Stimulated activated CD4-positive, alpha-beta T cell treated with anti-CD3 and anti-CD28 coated beads, Interleukin-4, amount 100 ng/mL, for 1 hour (primary cell): Measurements from ENCODE around the gene MED15.
"Not testable (repeated sequence)": the region's sequence is repeated elsewhere in the genome, so short reads cannot be mapped to it uniquely, and the experiment has no call there.

Experiments
- DNase-seq: peaks from one replicate; pipeline ENCODE4 v3.0.0-alpha.2; 2020

MED15 gene, protein sequence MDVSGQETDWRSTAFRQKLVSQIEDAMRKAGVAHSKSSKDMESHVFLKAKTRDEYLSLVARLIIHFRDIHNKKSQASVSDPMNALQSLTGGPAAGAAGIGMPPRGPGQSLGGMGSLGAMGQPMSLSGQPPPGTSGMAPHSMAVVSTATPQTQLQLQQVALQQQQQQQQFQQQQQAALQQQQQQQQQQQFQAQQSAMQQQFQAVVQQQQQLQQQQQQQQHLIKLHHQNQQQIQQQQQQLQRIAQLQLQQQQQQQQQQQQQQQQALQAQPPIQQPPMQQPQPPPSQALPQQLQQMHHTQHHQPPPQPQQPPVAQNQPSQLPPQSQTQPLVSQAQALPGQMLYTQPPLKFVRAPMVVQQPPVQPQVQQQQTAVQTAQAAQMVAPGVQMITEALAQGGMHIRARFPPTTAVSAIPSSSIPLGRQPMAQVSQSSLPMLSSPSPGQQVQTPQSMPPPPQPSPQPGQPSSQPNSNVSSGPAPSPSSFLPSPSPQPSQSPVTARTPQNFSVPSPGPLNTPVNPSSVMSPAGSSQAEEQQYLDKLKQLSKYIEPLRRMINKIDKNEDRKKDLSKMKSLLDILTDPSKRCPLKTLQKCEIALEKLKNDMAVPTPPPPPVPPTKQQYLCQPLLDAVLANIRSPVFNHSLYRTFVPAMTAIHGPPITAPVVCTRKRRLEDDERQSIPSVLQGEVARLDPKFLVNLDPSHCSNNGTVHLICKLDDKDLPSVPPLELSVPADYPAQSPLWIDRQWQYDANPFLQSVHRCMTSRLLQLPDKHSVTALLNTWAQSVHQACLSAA

DNA sequence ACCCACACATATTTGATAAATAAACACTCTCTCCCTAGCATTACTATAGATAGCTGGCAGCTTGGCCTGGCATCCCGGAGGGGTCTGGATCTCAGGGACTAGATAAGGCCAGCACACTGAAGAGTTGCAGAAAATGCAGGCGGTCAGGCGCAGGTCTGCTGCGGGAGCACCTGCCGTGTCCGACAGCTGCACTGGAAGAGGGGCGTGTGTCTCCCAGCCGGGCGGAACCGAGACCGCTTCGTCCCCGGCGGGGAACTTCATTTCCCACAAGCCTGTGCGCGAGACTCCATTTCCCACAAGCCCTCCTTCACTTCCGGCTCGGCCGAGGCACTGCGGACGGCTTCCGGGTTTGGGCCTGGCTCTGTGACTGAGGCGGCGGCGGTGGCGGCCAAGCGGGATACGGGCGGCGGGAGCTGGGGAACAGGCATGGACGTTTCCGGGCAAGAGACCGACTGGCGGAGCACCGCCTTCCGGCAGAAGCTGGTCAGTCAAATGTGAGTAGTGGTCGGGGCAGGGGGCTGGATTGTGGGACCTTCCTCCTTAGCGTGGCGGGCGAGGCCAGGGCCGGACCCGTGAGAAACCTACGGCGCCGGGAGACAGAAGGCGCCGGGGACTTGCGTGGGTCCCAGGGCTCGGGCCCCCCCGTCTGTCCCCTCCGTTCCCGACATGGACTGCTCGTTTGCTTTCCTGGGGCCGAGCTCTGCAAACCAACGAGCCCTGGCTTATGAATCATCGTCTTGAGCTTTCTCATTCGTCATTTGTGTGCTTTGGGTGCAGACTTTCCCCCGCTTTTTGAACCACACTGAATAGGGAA lies at the start of gene MED15:
Gene MED15, plus strand, starts transcription at position 358 of the 814 bp plus-strand sequence. Its CDS starts 69 bp downstream, at position 427.
- DNase-seq = peak; percentile 87

DNA sequence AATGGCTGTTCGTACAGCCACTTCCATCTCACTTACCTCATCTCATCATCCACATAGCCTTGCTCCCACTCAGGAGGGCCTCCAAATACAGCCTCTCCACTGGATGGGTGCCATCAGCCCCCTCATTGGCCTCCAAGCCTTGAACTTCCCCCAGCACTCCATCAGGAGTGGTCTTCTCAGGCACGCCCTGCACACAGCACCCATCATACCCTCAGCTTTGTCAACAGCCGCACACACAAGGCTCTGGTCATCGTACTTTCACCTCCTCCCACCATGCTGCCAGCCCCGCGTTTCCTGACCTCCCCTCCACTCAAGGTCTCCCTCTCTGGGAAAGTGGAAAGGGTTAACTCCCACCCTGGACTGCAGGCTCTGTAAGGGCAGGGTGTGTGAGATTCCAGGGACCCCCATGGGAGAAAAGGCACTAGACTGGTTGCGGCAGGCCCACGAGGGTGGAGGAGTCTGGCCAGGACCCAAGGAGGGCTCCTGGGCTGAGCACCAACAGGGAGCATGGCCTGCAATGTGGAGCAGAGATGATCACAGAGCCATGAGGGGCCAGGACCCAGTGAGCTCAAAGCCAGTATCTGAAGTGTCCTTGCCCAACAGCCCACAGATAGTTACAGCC lies 48.8 kb upstream of the MED15 start:
- DNase-seq = no peak

DNA sequence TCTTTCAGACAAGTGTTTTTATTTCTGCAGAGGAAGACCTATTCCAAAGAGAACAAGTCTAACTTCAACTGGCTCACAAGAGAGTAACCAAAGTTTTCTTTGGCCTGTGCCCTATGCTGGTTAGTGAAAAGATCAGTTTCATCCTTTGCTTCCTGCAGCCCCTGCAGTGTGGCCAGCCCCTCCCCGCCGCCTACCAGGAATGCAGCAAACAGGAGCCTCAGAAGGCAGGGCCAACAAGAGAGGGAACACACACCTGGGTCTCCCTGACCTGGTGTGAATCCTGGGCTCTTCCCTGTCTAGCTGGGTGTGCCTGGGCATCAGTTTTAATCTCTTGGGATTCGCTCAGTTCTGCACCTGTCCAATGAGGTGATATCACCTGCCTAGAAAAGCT lies 48.3 kb upstream of the MED15 start:
- no peak for DNase-seq

DNA sequence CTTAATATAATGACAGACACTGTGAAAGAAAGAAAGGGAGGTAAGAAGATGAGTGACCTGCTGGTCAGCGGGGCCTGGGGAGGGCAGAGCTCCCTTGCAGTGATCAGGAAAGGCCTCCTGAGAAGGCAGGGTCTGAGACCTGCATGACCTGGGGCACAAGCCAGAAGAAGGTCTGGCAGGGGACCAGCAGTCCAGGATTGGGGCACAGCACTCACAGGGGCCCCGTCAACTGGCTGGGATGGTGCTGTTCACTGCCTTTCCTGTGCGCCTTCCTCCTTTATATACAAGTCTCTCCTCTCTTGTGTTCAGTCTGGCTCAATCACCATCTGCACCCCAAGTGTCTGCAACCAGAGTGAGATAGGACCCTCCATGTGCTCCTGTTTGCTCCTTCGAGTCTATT lies 47.5 kb upstream of the MED15 start:
- no peak for DNase-seq

DNA sequence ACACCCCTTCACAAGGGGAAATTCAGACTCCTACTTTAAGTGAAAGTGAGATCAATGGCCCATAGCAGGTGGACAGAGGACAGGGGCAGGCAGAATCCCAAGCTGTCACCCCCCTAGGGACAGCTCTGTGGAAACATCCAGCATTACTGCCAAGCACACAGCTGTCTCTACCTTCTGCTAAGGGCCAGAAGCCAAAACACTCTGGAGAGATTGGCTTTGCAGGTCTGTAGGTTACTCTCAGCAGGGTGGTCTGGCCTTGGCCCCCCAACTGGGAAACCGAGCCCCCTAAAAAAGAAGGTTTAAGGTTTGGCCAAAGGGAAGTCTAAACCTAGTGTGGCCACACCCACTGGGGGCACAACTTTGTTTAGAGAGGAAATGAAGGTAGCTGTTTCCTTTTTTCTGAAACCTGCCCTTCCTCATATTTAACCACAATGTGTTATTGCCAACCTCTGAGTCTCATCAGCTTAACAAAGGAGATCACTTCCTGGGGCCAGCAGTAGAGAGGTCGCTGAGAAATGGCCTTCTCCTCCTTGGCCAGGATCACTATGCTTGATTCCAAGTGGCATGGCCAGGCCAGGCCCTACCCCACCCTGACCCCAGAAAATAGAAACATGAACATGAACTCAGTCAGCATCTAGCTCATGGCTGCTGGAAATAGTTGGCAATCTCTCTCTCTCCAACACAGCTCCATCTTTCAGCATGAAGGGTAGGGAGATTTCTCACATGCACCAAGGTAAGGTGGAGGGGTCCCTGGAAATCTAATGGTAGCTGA lies 43.9 kb upstream of the MED15 start:
- no peak for DNase-seq

DNA sequence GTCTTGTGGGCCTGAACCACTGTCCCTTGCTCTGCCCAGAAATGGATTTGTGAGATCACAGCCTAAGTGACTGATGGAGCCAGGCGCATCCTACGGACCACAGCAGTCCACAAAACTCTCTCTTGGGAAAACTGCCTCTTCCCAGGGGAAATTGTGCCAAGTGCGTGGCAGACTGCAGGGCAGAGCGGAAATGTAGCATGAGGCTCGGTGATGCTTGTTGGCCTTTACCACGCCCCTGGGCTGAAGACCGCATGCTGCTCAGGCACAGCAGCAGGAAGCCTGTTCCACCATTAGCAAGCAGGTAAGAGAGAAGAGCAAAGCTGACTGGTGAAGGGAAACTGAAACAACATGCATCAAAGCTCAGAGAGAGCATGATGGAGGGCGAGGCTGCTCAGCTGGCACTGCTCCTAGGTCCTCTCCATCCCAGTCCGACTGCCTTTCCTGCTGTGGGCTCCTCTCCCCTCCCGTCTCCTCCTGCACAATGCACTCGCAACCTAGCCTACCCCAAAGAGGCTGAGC lies 43.3 kb upstream of the MED15 start:
- DNase-seq = peak; percentile 51

DNA sequence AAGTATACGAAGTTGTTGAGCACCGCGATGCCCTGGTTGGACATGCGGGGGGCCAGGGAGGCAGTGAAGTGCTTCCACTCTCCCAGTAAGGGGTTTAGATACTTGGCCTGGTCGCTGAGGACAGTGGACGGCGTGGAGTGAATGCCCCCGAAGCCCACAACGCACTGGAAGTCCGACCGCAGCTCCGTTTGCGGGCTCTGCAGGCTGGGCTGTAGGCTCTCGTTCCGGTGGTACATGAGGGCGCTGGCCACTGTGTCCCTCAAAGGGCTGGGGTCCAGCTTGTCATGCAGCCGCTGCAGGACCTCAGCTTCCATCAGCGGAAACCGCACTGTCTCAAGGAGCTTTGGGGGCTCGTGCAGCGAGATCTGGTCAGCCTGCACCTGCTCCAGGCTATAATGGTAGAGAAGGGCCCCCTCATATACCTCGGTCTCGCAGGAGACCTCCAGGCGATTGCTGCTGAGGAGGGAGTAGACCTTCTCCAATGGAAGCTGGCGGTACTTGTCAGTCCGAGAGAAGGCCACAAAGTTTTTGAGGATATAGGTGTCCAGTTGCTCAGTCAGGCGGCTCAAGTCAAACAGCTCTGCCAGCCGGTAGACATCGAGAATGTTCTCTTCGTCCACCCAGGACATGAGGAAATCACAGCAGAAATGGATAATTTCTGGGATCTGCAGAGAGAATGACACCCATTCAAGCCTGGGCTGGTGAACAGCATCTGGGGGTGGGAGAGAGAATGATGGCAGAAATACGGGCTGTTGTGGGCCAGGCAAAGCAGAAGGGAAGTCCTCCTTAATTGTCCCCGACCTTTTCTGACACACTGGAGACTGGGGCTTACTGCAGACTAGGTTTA lies 42.3 kb upstream of the MED15 start:
- DNase-seq = no peak

DNA sequence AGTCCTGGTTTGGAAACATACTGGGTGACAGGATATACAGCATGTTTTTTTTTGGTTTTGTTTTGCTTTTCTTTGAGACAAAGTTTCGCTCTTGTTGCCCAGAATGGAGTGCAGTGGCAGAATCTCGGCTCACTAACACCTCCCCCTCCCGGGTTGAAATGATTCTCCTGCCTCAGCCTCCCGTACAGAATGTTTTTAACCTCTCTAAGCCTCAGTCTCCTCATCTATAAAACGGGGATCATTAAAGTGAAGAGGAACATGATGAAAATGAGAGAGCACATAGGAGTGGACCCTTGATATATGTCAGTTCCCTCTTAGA lies 41.7 kb upstream of the MED15 start:
- DNase-seq = no peak

DNA sequence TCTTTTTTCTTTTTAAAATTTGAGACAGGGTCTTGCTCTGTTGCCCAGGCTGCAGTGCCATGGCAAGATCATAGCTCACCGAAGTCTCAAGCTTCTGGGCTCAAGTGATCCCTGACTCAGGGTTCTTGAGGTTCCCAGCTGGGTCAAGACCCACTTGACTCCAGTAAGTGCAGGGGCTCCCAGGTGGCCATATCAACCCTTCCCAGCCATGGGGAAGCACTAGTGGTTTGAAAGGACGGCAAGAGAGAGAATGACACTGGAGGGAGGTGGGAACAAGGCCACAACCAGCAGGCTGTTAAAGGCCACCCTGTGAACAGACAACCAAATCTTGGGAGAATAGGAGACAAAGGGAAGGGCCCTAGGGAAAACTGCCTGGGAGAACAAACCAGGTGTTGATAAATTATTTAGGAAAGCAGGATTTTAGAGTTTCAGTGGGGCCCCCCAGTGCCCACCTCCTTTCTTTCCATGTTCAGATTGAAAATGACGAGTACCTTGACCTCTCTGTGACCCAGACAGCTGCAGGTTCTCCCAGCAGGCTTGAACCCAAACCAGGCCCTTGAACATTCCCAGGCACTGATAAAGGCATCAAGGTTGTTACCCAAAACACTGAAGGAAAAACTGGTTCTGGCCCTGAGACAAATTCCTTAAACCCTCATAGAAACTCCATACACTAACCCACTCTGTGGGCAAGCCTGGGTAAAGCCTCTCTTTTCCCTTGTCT lies 40.6 kb upstream of the MED15 start:
- DNase-seq = no peak

DNA sequence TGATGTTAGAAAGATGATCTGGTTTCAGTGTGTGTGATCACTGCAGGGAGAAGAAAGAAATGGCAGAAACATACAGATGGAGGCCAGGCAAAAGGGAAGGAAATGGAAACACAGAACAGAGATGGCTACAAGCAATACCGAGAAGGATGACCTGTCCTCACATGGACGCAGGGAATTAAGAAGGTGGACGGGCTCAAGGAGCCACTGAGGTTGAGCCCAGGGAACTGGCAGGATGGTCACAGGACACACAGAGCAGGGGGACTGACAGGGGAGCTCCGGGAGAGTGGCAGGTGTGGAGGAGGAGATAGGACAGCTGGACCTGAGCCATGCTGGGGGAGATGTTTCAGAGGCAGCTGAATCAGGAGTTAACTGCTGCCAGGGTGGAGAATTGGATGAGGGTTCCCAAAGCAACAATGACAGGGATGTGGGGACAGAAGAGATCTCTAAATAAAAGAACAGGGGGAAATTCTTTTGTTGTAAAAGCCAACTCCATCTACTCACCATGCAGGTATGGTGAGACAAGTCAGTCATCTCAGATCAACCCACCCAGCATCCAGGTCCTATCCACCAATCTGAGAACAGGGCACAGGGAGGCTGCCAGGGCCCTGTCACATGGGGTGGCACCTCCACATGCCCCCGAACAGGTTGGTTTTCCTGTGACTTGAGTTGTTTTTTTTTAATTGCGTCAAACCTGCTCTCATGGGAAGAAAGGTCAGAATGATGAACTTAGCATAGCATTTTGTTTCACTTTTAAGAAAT lies 38.1 kb upstream of the MED15 start:
- DNase-seq = no peak

DNA sequence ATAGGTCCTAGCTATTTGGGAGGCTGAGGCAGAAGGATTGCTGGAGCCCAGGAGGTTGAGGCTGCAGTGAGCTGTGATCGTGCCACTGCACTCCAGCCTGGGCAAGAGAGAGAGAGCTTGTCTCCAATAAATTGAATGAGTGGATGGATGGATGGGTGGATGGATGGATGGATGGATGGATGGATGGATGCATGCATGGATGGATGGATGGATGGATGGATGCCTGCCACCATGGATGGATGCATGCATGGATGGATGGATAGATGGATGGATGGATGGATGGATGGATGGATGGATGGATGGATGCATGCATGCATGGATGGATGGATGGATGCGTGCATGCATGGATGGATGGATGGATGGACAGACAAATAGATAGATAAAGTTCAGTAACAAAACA lies 36.9 kb upstream of the MED15 start:
- not testable (repeated sequence) for DNase-seq

DNA sequence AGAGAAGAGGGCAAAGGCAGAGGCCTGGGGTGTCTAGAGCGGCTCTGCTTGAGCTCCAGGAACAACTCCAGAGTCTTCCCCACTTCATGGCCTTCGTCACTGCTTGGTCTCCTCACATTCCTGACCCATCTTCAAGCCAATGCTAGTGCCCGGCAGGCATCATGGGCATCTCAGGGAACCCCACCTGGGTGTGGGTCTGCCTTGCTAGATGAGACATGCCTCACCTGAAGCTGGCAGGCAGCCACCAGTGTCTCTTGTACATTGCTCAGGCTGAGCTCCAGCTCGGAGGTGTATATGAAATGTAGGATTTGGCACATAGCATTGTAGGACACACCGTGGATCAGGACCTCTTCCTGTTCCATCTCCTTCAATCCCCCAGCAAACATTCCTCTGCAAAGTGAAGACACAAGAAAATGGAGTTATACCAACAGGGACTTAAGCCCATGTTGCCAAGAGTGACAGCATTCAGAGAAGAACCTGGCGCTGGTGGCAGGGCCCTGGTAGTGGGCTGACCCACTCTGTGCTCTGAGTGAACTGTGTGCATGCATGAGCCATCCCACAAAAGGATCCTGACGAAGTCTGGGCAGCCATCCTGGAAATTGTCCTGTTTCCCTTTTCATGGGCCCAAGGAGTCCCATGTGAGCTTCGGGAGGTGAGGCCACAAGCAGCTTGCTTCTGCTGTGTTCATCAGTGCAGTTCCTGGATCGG lies 36.1 kb upstream of the MED15 start:
- DNase-seq = no peak

DNA sequence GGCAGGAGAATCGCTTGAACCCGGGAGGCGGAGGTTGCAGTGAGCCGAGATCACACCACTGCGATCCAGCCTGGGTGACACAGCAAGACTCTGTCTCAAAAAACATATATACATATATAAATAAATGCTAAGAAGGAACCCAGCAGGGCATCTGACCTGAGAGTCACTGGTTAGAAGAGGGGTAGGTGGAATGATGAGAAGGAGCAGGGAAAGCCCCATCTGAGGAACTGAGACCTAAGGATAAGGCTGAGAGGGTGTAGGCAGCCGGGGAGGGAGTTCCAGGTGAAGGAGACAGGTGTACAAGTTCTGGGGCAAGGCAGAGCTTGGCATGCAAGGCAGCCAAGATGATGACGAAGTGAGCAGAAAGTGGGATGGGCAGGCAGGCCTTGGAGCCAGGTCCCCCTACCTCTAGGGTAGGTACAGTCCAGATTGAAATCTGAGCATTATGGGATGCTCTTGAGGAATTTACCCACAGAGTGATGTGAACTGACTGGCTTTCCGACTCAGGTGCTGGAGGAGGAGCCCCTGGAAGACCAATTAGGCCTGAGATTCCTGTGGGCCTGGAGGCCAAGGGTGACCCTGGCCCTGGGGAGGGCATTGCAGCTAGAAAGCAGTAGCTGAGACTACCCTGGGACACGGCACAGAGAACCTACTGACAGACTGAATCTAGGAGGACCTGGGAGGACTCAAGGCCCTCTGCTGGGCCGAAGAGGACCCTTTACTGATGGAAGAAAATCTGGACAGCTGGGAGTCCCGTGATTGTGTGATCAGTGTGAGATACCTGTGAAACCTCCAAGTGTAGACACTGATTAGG lies 34.6 kb upstream of the MED15 start:
- DNase-seq = no peak

DNA sequence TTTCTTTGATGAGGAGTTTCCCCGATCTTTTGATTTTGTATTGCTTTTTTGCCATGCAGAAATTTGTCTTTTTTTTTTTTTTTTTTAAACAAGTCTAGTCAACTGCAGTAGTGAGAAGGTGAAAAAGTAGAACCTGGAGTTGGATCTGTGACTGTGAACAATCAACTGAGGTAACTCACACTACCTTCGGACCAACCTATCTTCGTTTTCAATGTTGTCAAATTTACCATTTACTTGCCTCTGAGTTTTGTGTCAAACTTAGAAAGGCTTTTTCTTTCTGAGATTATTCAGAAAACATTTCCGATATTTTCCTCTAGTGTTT lies 32.3 kb upstream of the MED15 start:
- no peak for DNase-seq

DNA sequence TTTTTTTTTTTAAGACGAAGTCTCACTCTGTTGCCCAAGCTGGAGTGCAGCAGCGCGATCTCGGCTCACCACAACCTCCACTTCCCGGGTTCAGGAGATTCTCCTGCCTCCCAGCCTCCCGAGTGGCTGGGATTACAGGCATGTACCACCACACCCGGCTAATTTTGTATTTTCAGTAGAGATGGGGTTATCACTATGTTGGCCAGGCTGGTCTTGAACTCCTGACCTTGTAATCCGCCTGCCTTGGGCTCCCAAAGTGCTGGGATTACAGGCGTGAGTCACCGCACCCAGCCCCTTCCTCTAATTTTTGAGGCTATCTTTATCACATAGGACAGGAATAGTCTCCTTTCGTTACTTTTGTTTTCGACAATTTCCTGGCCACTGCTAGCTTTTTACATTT lies 31.8 kb upstream of the MED15 start:
- not testable (repeated sequence) for DNase-seq

DNA sequence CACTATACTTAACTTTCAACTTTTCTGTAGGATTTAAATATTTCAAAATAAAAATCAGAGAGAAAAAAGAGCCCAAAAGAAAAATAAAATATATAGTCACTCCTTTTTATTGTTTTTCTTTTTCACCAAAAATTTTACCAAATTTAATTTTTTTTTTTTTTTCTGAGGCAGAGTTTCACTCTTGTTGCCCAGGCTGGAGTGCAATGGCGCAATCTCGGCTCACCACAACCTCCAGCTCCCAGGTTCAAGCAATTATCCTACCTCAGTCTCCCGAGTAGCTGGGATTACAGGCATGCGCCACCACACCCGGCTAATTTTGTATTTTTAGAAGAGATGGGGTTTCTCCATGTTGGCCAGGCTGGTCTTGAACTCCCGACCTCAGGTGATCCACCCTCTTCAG lies 29.4 kb upstream of the MED15 start:
- not testable (repeated sequence) for DNase-seq

DNA sequence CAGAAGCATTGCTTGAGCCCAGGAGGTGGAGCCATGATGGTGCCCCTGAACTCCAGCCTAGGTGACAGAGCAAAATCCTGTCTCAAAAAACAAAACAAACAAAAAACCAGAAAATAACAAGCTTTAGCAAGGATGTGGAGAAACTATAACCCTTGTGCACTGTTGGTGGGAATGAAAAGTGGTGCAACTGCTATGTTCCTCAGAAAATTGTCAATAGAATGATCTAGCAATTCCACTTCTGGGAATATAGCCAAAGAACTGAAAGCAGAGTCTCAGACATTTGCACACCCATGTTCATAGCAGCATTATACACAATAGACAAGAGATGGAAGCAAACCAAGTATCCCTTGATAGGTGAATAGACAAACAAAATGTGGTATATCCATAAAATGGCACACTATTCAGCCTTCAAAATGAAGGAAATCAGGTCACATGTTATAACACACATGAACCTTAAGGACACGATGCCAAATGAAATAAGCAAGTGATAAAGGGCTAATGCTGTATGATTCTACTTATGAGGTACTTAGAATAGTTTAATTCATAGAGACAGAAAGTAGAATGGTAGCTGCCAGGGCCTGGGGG lies 27.7 kb upstream of the MED15 start:
- no peak for DNase-seq

DNA sequence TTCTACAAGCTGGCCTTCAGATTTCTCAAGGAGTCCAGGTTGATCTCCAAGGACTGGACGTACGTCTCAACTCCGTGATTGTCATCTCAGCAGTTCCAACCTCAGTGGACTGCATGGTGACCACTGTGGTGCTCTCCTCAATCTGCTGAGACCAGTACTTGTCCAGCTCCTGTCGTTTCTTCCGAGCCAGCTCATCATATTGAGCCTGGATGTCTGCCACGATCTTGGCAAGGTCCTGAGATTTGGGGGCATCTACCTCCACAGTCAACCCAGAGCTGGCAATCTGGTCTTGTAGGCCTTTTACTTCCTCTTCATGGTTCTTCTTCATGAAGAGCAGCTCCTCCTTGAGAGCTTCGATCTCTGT lies 24.3 kb upstream of the MED15 start:
- not testable (repeated sequence) for DNase-seq
